KOPT-K1 (cell line): Measurements from ENCODE around the gene ZNF70.
A peak's percentile ranks its signal among the peaks of the same experiment; 100 is the strongest.

Experiments
- H3K27ac ChIP-seq: fragments of 200-600 bp; sonication (generic); 2 replicates; pipeline ENCODE4 v1.5.1; 2016; ENCODE audit warnings: antibody characterized with exemption, mild to moderate bottlenecking, low read depth, low read length; ENCODE audit not compliant: poor library complexity, severe bottlenecking
- H3K36me3 ChIP-seq: fragments of 200-600 bp; sonication (generic); 2 replicates; pipeline ENCODE4 v1.5.1; 2017; ENCODE audit warnings: antibody characterized with exemption, mild to moderate bottlenecking, low read length, moderate library complexity; ENCODE audit not compliant: insufficient read depth
- H3K9me3 ChIP-seq: fragments of 200-600 bp; sonication (generic); 2 replicates; pipeline ENCODE4 v1.5.1; 2017; ENCODE audit warnings: antibody characterized with exemption, low read length, mild to moderate bottlenecking; ENCODE audit not compliant: insufficient read depth, poor library complexity, severe bottlenecking

ZNF70 gene

GRCh38 chr22:23782703-23783102 is 31.8 kb upstream of the ZNF70 start:
- Histone ChIP-seq H3K27ac (peak overlapping the region; percentile 68), H3K9me3 (no peaks in the 10 kb centered on the region), H3K36me3 (no peaks in the 10 kb centered on the region)

GRCh38 chr22:23782252-23782651 is 31.3 kb upstream of the ZNF70 start:
- H3K9me3 ChIP-seq: no peaks in the 10 kb centered on the region
- no peaks in the 10 kb centered on the region for H3K36me3 ChIP-seq
- H3K27ac ChIP-seq: peak overlapping the region; percentile 68

- no peaks in the 10 kb centered on the region for H3K9me3 ChIP-seq
- H3K27ac ChIP-seq: peak overlapping the region; percentile 68
- no peaks in the 10 kb centered on the region for H3K36me3 ChIP-seq
These were observed 30.7 kb upstream of the ZNF70 start for GRCh38 chr22:23781511-23782183.

- Histone ChIP-seq H3K9me3 (no peaks in the 10 kb centered on the region), H3K27ac (peak overlapping the region; percentile 68), H3K36me3 (no peaks in the 10 kb centered on the region)
These were observed 30.2 kb upstream of the ZNF70 start for GRCh38 chr22:23781065-23781464.

GRCh38 chr22:23780146-23780748 is 29.3 kb upstream of the ZNF70 start:
- no peaks in the 10 kb centered on the region for H3K36me3 ChIP-seq
- H3K27ac ChIP-seq: no peak overlapping the region
- H3K9me3 ChIP-seq: no peaks in the 10 kb centered on the region

GRCh38 chr22:23779731-23780130 is 28.8 kb upstream of the ZNF70 start:
- no peaks in the 10 kb centered on the region for H3K9me3 ChIP-seq
- no peak overlapping the region for H3K27ac ChIP-seq
- H3K36me3 ChIP-seq: no peaks in the 10 kb centered on the region

- H3K27ac ChIP-seq: no peak overlapping the region
- H3K36me3 ChIP-seq: no peaks in the 10 kb centered on the region
- H3K9me3 ChIP-seq: no peaks in the 10 kb centered on the region
These were observed 28.2 kb upstream of the ZNF70 start for GRCh38 chr22:23779083-23779482.

- H3K27ac ChIP-seq: no peak overlapping the region
- no peaks in the 10 kb centered on the region for H3K36me3 ChIP-seq
- no peaks in the 10 kb centered on the region for H3K9me3 ChIP-seq
These were observed 27.6 kb upstream of the ZNF70 start for GRCh38 chr22:23778577-23778900.

GRCh38 chr22:23777776-23778576 is 27.1 kb upstream of the ZNF70 start:
- Histone ChIP-seq H3K9me3 (no peaks in the 10 kb centered on the region), H3K36me3 (no peaks in the 10 kb centered on the region), H3K27ac (no peak overlapping the region)

GRCh38 chr22:23775779-23776375 is 25.0 kb upstream of the ZNF70 start:
- Histone ChIP-seq H3K27ac (no peak overlapping the region), H3K9me3 (no peaks in the 10 kb centered on the region), H3K36me3 (no peaks in the 10 kb centered on the region)

- Histone ChIP-seq H3K9me3 (no peaks in the 10 kb centered on the region), H3K36me3 (no peaks in the 10 kb centered on the region), H3K27ac (no peak overlapping the region)
These were observed 24.1 kb upstream of the ZNF70 start for GRCh38 chr22:23774922-23775436.

GRCh38 chr22:23774114-23774921 is 23.4 kb upstream of the ZNF70 start:
- H3K27ac ChIP-seq: no peak overlapping the region
- H3K36me3 ChIP-seq: no peaks in the 10 kb centered on the region
- H3K9me3 ChIP-seq: no peaks in the 10 kb centered on the region

- Histone ChIP-seq H3K9me3 (no peaks in the 10 kb centered on the region), H3K27ac (no peak overlapping the region)
These were observed 22.7 kb upstream of the ZNF70 start for GRCh38 chr22:23773483-23774113.

More at GRCh38 chr22:23773483-23774113, 22.7 kb upstream of the ZNF70 start:
- no peaks in the 10 kb centered on the region for H3K36me3 ChIP-seq
